K562 (cell line): Measurements from ENCODE around the gene OR10G4. TPM values are rescaled to one million over a fixed set of nuclear protein-coding genes. Genes with fewer than 3 reads are reported as not detected.

ENCODE experiments used
- ATAC-seq: fragments of 200-7000 bp; cut with Tn5 transposase; 3 replicates; pipeline ENCODE4 v1.9.1; 2020; ENCODE audit warnings: moderate library complexity
- BruUV-seq: library from RNA; stranded (reverse); fragments of 400-500 nt; replicated peaks from 2 replicates; lab custom pipeline; 2021; lab: Mats Ljungman, UMichigan
- CTCF ChIA-PET: fragments of 300-600 bp; formaldehyde crosslinking; extraction: SDS; loops from one replicate; lab custom pipeline; 2021; ENCODE audit warnings: low intra/inter-chr PET ratio; lab: Yijun Ruan, JAX
- POLR2A ChIA-PET: fragments of 300-600, 350-650 bp; sonication (Branson Sonifier 250); formaldehyde crosslinking; extraction: SDS; loops from one replicate; lab custom pipeline; 2021; ENCODE audit warnings: antibody characterized with exemption, inconsistent platforms; lab: Yijun Ruan, JAX
- DNase-seq, 4 experiments: peaks; one replicate each; pipeline versions ENCODE4 v3.0.0 to v3.0.0-alpha.2; 2011 to 2018; ENCODE audit warnings: low spot score in 3 of 4, mixed read lengths in 3 of 4; ENCODE audit errors: extremely low read depth in 1 of 4
- FAIRE-seq: peaks from 2 replicates; lab custom pipeline; 2011; peaks lifted over from hg19 to GRCh38; lab: Jason Lieb, UNC
- H2AFZ ChIP-seq: 2 replicates; pipeline ENCODE4 v1.6.0; 2011; ENCODE audit warnings: low read depth, low read length, control low read depth, inconsistent platforms
- H3K27ac ChIP-seq: fragments of 200-600 bp; 3 replicates; pipeline ENCODE4 v1.8.0; 2011; ENCODE audit warnings: low read depth, mild to moderate bottlenecking, control low read depth, inconsistent platforms, low read length, moderate library complexity, mixed read lengths; ENCODE audit errors: extremely low read depth
- H3K27me3 ChIP-seq, 2 experiments: fragments of 300-600 bp in 1 of 2; 2 replicates in 1 of 2; 3 replicates in 1 of 2; pipeline versions ENCODE4 v1.6.0 to v1.8.0; 2011; ENCODE audit warnings: inconsistent platforms in 2 of 2, low read length in 2 of 2, mild to moderate bottlenecking in 1 of 2, mixed read lengths in 1 of 2, moderate library complexity in 1 of 2; ENCODE audit not compliant: control insufficient read depth in 2 of 2, insufficient read depth in 2 of 2
- H3K36me3 ChIP-seq: fragments of 300-600 bp; 3 replicates; pipeline ENCODE4 v1.8.0; 2011; ENCODE audit warnings: mild to moderate bottlenecking, low read length, inconsistent platforms; ENCODE audit not compliant: control insufficient read depth, insufficient read depth
- H3K4me1 ChIP-seq, 2 experiments: fragments of 200-600 bp in 1 of 2; replicated peaks in 1 of 2; 2 replicates in 1 of 2; 3 replicates in 1 of 2; pipeline versions ENCODE4 v1.5.1 to v1.8.0; 2011; ENCODE audit warnings: inconsistent platforms in 2 of 2, low read length in 2 of 2, mild to moderate bottlenecking in 1 of 2, mixed read lengths in 1 of 2, moderate library complexity in 1 of 2; ENCODE audit not compliant: control insufficient read depth in 2 of 2, insufficient read depth in 2 of 2
- H3K4me2 ChIP-seq: 2 replicates; pipeline ENCODE4 v1.6.1; 2011; ENCODE audit warnings: low read length, control low read depth, inconsistent platforms, mixed read lengths; ENCODE audit not compliant: insufficient read depth
- H3K4me3 ChIP-seq: fragments of 200-600 bp; sonication (generic), shearing (Covaris generic); 2 replicates; pipeline ENCODE4 v1.5.1; 2016; ENCODE audit warnings: control low read depth, inconsistent platforms
- H3K79me2 ChIP-seq: fragments of 200-600 bp; 3 replicates; pipeline ENCODE4 v1.8.0; 2011; ENCODE audit warnings: low read length, inconsistent platforms; ENCODE audit not compliant: control insufficient read depth, insufficient read depth
- H3K9ac ChIP-seq, 2 experiments: 2 replicates each; pipeline versions ENCODE4 v1.6.0 to v1.6.1; 2011; ENCODE audit warnings: low read depth in 2 of 2, low read length in 2 of 2, control low read depth in 1 of 2, inconsistent platforms in 1 of 2, mild to moderate bottlenecking in 1 of 2, mixed read lengths in 1 of 2; ENCODE audit not compliant: insufficient read depth in 1 of 2
- H3K9me1 ChIP-seq: one replicate; pipeline ENCODE4 v1.6.0; 2011; ENCODE audit warnings: inconsistent platforms, mild to moderate bottlenecking, low read length, moderate library complexity; ENCODE audit not compliant: control insufficient read depth, insufficient read depth
- H3K9me3 ChIP-seq: replicated peaks from 2 replicates; pipeline ENCODE4 v1.5.1; 2011; ENCODE audit warnings: low read depth, low read length, inconsistent platforms; ENCODE audit not compliant: control insufficient read depth, insufficient read depth
- H4K20me1 ChIP-seq: replicated peaks from 2 replicates; pipeline ENCODE4 v1.6.1; 2011; ENCODE audit warnings: low read length, inconsistent platforms, mixed read lengths; ENCODE audit not compliant: control insufficient read depth, insufficient read depth
- BRCA1 ChIP-seq, 2 experiments: fragments of 450-650 bp in 1 of 2; sonication (generic) in 1 of 2; formaldehyde crosslinking in 1 of 2; IDR thresholded peaks; 2 replicates each; pipeline versions ENCODE4 v1.5.0 to v1.6.1; 2017 to 2020; ENCODE audit warnings: mild to moderate bottlenecking in 1 of 2, missing genetic modification reagents in 1 of 2
- C11orf30 ChIP-seq: fragments of 450-650 bp; IDR thresholded peaks from 2 replicates; pipeline ENCODE4 v1.6.1; 2016; ENCODE audit warnings: low read depth, mild to moderate bottlenecking
- JUND ChIP-seq, 2 experiments: IDR thresholded peaks; 2 replicates in 1 of 2; 3 replicates in 1 of 2; pipeline ENCODE4 v1.6.1; 2011; ENCODE audit warnings: borderline replicate concordance in 2 of 2, low read depth in 2 of 2, low read length in 2 of 2, improper control_type of control experiment in 1 of 2, missing biosample characterization in 1 of 2, missing genetic modification characterization in 1 of 2, missing genetic modification reagents in 1 of 2
- KAT8 ChIP-seq: fragments of 450-650 bp; IDR thresholded peaks from 2 replicates; pipeline ENCODE4 v1.6.1; 2016; ENCODE audit warnings: low read depth, mild to moderate bottlenecking
- L3MBTL2 ChIP-seq: fragments of 450-650 bp; IDR thresholded peaks from 2 replicates; pipeline ENCODE4 v1.6.1; 2016; ENCODE audit warnings: mild to moderate bottlenecking, moderate library complexity
- POLR2H ChIP-seq: IDR thresholded peaks from 2 replicates; pipeline ENCODE4 v1.6.1; 2016; ENCODE audit warnings: missing genetic modification characterization, low read depth, mild to moderate bottlenecking, control low read depth, missing compliant biosample characterization, moderate library complexity
- RBBP5 ChIP-seq: fragments of 200-600 bp; sonication (generic); IDR thresholded peaks from 2 replicates; pipeline ENCODE4 v1.6.1; 2012; ENCODE audit warnings: borderline replicate concordance, mild to moderate bottlenecking, low read length, control low read depth, inconsistent platforms; ENCODE audit not compliant: insufficient read depth, poor library complexity, severe bottlenecking
- STAT5A ChIP-seq: IDR thresholded peaks from 2 replicates; pipeline ENCODE4 v1.6.1; 2012; ENCODE audit warnings: low read length, inconsistent platforms, borderline replicate concordance
- TEAD1 ChIP-seq, 2 experiments: fragments of 450-650 bp in 1 of 2; sonication (generic) in 1 of 2; formaldehyde crosslinking; IDR thresholded peaks; 2 replicates each; pipeline versions ENCODE4 v1.4.0 to v1.8.0; 2020 to 2022; ENCODE audit warnings: mild to moderate bottlenecking in 2 of 2, missing genetic modification reagents in 1 of 2
- TOE1 ChIP-seq, 2 experiments: fragments of 450-650 bp in 1 of 2; sonication (generic) in 1 of 2; formaldehyde crosslinking in 1 of 2; IDR thresholded peaks; 2 replicates each; pipeline versions ENCODE4 v1.7.1 to v1.8.0; 2016 to 2022; ENCODE audit warnings: borderline replicate concordance in 2 of 2, mild to moderate bottlenecking in 2 of 2, antibody characterized with exemption in 1 of 2, inconsistent platforms in 1 of 2, low read depth in 1 of 2, missing genetic modification reagents in 1 of 2, moderate library complexity in 1 of 2
- TRIM24 ChIP-seq, 2 experiments: fragments of 450-650 bp; IDR thresholded peaks; 2 replicates each; pipeline ENCODE4 v1.6.1; 2016
- ZC3H4 ChIP-seq: sonication (generic); formaldehyde crosslinking; IDR thresholded peaks from 2 replicates; pipeline ENCODE4 v1.9.0; 2021; ENCODE audit warnings: missing genetic modification reagents, borderline replicate concordance
- in situ Hi-C: fragments of 300-500 bp; cut with MboI; formaldehyde crosslinking; loops from 4 replicates; pipeline ENCODE4 v1.15.0; 2018; ENCODE audit warnings: inconsistent platforms, mixed read lengths
- intact Hi-C: fragments of 100-400 bp; cut with micrococcal nuclease; formaldehyde crosslinking; loops from 2 replicates; pipeline ENCODE4 v1.14.2; 2022
- polyA plus RNA-seq, 8 experiments: library from polyadenylated mRNA; depleted of rRNA in 4 of 8; stranded (reverse) in 5 of 8; unstranded in 3 of 8; fragments of >200 nt; fragmentation: Nextera tagmentation in 2 of 8; fragmentation: Illumina TruSeq in 1 of 8; extraction: Ambion mirVana in 2 of 8; extraction: Trizol in 1 of 8; gene quantifications; 2 replicates each; pipeline versions ENCODE4 v1.2.1 to v1.2.3, GENCODE V29; 2011 to 2014; ENCODE audit warnings: inconsistent platforms in 1 of 8, missing spikeins in 1 of 8
- total RNA-seq, 7 experiments: library from RNA; depleted of rRNA in 6 of 7; stranded (reverse); fragments of >200 nt in 6 of 7; fragmentation: Illumina TruSeq in 2 of 7; extraction: Trizol in 2 of 7; gene quantifications; 2 replicates each; pipeline versions ENCODE4 v1.2.1 to v1.2.3, GENCODE V29; 2011 to 2021; ENCODE audit warnings: low replicate concordance in 1 of 7
- TF ChIP-seq, protein P1 (sequence below): fragments of 450-650 bp; IDR thresholded peaks from 2 replicates; pipeline ENCODE4 v1.6.1; 2016; ENCODE audit warnings: missing biosample characterization, missing genetic modification characterization
- TF ChIP-seq, protein P2 (sequence below): fragments of 450-650 bp; conservative IDR thresholded peaks from 2 replicates; pipeline ENCODE4 v1.6.1; 2016; ENCODE audit warnings: missing genetic modification characterization, low read depth, mild to moderate bottlenecking, control low read depth, missing compliant biosample characterization
- TF ChIP-seq, protein P3 (sequence below), 2 experiments: IDR thresholded peaks in 1 of 2; conservative IDR thresholded peaks in 1 of 2; 2 replicates each; pipeline ENCODE4 v1.6.1; 2016; ENCODE audit warnings: low read depth in 2 of 2, mild to moderate bottlenecking in 1 of 2, missing compliant biosample characterization in 1 of 2, missing genetic modification characterization in 1 of 2, moderate library complexity in 1 of 2

OR10G4 gene
- total and polyA plus RNA-seq, 9 of the 15 experiments (the other 6 are each of a cell fraction or from before 2014, with no cell fraction given) = not detected

DNA sequence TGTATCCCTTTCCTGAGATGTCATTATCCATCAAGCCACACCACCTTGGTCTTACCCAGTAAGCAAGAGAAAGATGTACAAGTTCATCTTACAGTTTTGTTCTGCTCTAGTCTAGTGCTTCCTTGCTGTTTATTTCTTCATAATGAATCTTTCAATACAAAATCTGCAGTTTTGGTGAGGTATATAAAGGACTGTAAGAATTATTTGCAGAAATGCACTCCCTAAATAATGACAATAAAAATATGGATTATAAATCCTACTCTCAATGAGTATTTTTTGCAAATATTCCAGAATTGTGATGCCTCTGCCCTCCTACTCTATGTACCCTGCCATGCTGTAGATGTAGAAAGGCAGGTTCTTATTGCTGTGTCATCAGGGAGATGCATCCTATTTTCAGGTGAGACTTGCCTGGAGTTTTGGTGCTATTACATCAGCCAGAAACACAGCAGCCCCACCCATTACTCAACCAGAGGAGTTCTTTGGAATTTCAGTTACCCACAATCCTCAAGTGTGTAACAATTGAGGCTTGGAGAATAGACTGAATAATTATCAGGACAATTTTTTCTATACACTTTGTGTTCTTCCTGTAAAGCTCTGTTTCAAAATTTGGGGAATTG lies 35.0 kb upstream of the OR10G4 start, which contains the start of gene OR10S1:
TSS of gene OR10S1 (minus strand) at position 51 of the 617 bp plus-strand sequence. CDS start 117 bp downstream, outside the sequence.
- Histone ChIP-seq H3K36me3 (no peaks in the 10 kb centered on the region), H3K9me1 (no peaks in the 10 kb centered on the region), H3K4me1 (no peaks in the 10 kb centered on the region), H2AFZ (no peak within 1 kb of the TSS), H4K20me1 (no peaks in the 10 kb centered on the region), H3K4me2 (no peak within 1 kb of the TSS), H3K9ac (no peak within 1 kb of the TSS), H3K4me3 (no peak within 1 kb of the TSS), H3K79me2 (no peaks in the 10 kb centered on the region), H3K27me3 (peaks cover 0 to 7% of the 10 kb centered on the region in 2 experiments; a peak in 1 of 5 replicates), H3K27ac (no peak within 1 kb of the TSS), H3K9me3 (no peaks in the 10 kb centered on the region)
- BruUV-seq = no TSS peak
- FAIRE-seq (no peak), DNase-seq (no peak), ATAC-seq (peak; percentile 75)
- CTCF ChIA-PET = no interaction called here
- POLR2A ChIA-PET = no interaction called here
- intact Hi-C loops (no loop called here), in situ Hi-C loops (no loop called here)
- TF ChIP-seq L3MBTL2 (peak; percentile 25; the same call in 1 of the 2 replicates), C11orf30 (peak; percentile 54; the same call in 1 of the 2 replicates), BRCA1 (IDR thresholded peaks at IDR 0.05) (no peak), BRCA1 (CRISPR knock-in tag; IDR thresholded peaks at IDR 0.05) (no peak), TOE1 (IDR thresholded peaks at IDR 0.05; ENCODE audit: borderline replicate concordance) (no peak), TOE1 (CRISPR knock-in tag; IDR thresholded peaks at IDR 0.05; ENCODE audit: borderline replicate concordance, low read depth) (no peak), TEAD1 (CRISPR knock-in tag; IDR thresholded peaks at IDR 0.05) (no peak), ZC3H4 (no peak), POLR2H (tag) (0 out of 2 replicates have a peak, but pooled peaks have one; percentile 22), KAT8 (no peak), STAT5A (no peak), JUND (IDR thresholded peaks at IDR 0.05; ENCODE audit: borderline replicate concordance, low read depth, low read length) (peak; percentile 16; the same call in 1 of the 2 replicates), JUND (tag; IDR thresholded peaks at IDR 0.05; ENCODE audit: borderline replicate concordance, low read depth, low read length) (no peak), RBBP5 (no peak), TRIM24 (IDR thresholded peaks at IDR 0.05) (peak; percentile 61 to 75; a peak in 2 of 4 replicates)
- TF ChIP-seq, protein P1, sequence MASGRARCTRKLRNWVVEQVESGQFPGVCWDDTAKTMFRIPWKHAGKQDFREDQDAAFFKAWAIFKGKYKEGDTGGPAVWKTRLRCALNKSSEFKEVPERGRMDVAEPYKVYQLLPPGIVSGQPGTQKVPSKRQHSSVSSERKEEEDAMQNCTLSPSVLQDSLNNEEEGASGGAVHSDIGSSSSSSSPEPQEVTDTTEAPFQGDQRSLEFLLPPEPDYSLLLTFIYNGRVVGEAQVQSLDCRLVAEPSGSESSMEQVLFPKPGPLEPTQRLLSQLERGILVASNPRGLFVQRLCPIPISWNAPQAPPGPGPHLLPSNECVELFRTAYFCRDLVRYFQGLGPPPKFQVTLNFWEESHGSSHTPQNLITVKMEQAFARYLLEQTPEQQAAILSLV (tag) = no peak
- TF ChIP-seq, protein P2, sequence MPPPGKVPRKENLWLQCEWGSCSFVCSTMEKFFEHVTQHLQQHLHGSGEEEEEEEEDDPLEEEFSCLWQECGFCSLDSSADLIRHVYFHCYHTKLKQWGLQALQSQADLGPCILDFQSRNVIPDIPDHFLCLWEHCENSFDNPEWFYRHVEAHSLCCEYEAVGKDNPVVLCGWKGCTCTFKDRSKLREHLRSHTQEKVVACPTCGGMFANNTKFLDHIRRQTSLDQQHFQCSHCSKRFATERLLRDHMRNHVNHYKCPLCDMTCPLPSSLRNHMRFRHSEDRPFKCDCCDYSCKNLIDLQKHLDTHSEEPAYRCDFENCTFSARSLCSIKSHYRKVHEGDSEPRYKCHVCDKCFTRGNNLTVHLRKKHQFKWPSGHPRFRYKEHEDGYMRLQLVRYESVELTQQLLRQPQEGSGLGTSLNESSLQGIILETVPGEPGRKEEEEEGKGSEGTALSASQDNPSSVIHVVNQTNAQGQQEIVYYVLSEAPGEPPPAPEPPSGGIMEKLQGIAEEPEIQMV (tag) = no peak
- TF ChIP-seq, protein P3, sequence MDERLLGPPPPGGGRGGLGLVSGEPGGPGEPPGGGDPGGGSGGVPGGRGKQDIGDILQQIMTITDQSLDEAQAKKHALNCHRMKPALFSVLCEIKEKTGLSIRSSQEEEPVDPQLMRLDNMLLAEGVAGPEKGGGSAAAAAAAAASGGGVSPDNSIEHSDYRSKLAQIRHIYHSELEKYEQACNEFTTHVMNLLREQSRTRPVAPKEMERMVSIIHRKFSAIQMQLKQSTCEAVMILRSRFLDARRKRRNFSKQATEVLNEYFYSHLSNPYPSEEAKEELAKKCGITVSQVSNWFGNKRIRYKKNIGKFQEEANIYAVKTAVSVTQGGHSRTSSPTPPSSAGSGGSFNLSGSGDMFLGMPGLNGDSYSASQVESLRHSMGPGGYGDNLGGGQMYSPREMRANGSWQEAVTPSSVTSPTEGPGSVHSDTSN (CRISPR knock-in tag; IDR thresholded peaks at IDR 0.05; ENCODE audit: low read depth) = no peak
- TF ChIP-seq, protein P3 (tag; conservative IDR thresholded peaks at IDR 0.05; ENCODE audit: low read depth) = no peak
